Neuronal stem cell (in vitro differentiated cells): ENCODE data around the gene SORCS2.
A peak's percentile ranks its signal among the peaks of the same experiment; 100 is the strongest.

ENCODE experiments used
- DNase-seq: peaks from one replicate; pipeline ENCODE4 v3.0.0-alpha.2; 2013; ENCODE audit warnings: low spot score
- H2AFZ ChIP-seq: one replicate; pipeline ENCODE4 v1.6.1; 2013; ENCODE audit warnings: mild to moderate bottlenecking, low read length, inconsistent platforms
- H2AK5ac ChIP-seq: 2 replicates; pipeline ENCODE4 v1.6.1; 2013; ENCODE audit warnings: low read depth, mild to moderate bottlenecking, inconsistent platforms, low read length, moderate library complexity, mixed read lengths
- H2BK120ac ChIP-seq: 2 replicates; pipeline ENCODE4 v1.6.1; 2013; ENCODE audit warnings: low read depth, mild to moderate bottlenecking, inconsistent platforms, low read length, moderate library complexity, mixed read lengths
- H2BK12ac ChIP-seq: one replicate; pipeline ENCODE4 v1.6.1; 2013; ENCODE audit warnings: low read length, inconsistent platforms
- H2BK15ac ChIP-seq: 2 replicates; pipeline ENCODE4 v1.6.1; 2013; ENCODE audit warnings: mild to moderate bottlenecking, low read length, inconsistent platforms, mixed read lengths
- H2BK5ac ChIP-seq: one replicate; pipeline ENCODE4 v1.6.1; 2013; ENCODE audit warnings: inconsistent platforms, mild to moderate bottlenecking, low read length, moderate library complexity
- H3K14ac ChIP-seq: one replicate; pipeline ENCODE4 v1.6.1; 2013; ENCODE audit warnings: low read length, inconsistent platforms
- H3K18ac ChIP-seq: 2 replicates; pipeline ENCODE4 v1.6.1; 2013; ENCODE audit warnings: low read length, inconsistent platforms
- H3K23ac ChIP-seq: 2 replicates; pipeline ENCODE4 v1.6.1; 2013; ENCODE audit warnings: low read depth, mild to moderate bottlenecking, mixed read lengths, low read length, inconsistent platforms; ENCODE audit not compliant: poor library complexity
- H3K27ac ChIP-seq: replicated peaks from 3 replicates; pipeline ENCODE4 v1.5.1; 2013; ENCODE audit warnings: low read length, inconsistent platforms
- H3K27me3 ChIP-seq, 3 experiments: 2 replicates each; pipeline ENCODE4 v1.6.1; 2013; ENCODE audit warnings: low read length in 3 of 3, mild to moderate bottlenecking in 2 of 3, inconsistent platforms in 1 of 3, low read depth in 1 of 3, mixed read lengths in 1 of 3, moderate library complexity in 1 of 3; ENCODE audit not compliant: control insufficient read depth in 3 of 3, insufficient read depth in 3 of 3
- H3K36me3 ChIP-seq, 2 donors: replicated peaks in 1 of 2; 2 replicates each; pipeline ENCODE4 v1.6.1; 2013; ENCODE audit warnings: low read length in 2 of 2; ENCODE audit not compliant: control insufficient read depth in 2 of 2, insufficient read depth in 2 of 2
- H3K4ac ChIP-seq: 2 replicates; pipeline ENCODE4 v1.6.1; 2013; ENCODE audit warnings: inconsistent platforms, mild to moderate bottlenecking, low read length, moderate library complexity
- H3K4me1 ChIP-seq, 2 donors: 1 replicate in 1 of 2; 2 replicates in 1 of 2; pipeline ENCODE4 v1.6.1; 2013; ENCODE audit warnings: low read length in 2 of 2, low read depth in 1 of 2; ENCODE audit not compliant: control insufficient read depth in 2 of 2, insufficient read depth in 1 of 2
- H3K4me2 ChIP-seq: one replicate; pipeline ENCODE4 v1.6.1; 2013; ENCODE audit warnings: mild to moderate bottlenecking, low read length, inconsistent platforms; ENCODE audit not compliant: insufficient read depth, poor library complexity, severe bottlenecking
- H3K4me3 ChIP-seq, 2 donors: 2 replicates each; pipeline ENCODE4 v1.5.1; 2013; ENCODE audit warnings: low read length in 2 of 2, mild to moderate bottlenecking in 2 of 2, inconsistent platforms in 1 of 2, moderate library complexity in 1 of 2
- H3K79me1 ChIP-seq: one replicate; pipeline ENCODE4 v1.6.1; 2013; ENCODE audit warnings: low read depth, mild to moderate bottlenecking, inconsistent platforms, low read length, moderate library complexity
- H3K9ac ChIP-seq: one replicate; pipeline ENCODE4 v1.6.1; 2013; ENCODE audit warnings: mild to moderate bottlenecking, low read depth, low read length, inconsistent platforms; ENCODE audit not compliant: poor library complexity
- H3K9me3 ChIP-seq, 2 donors: replicated peaks in 1 of 2; 2 replicates each; pipeline versions ENCODE3 to v1.6.1; 2013; ENCODE audit warnings: low read length in 2 of 2, mild to moderate bottlenecking in 2 of 2, inconsistent platforms in 1 of 2, low read depth in 1 of 2, mixed read lengths in 1 of 2, moderate library complexity in 1 of 2; ENCODE audit not compliant: control insufficient read depth in 2 of 2, insufficient read depth in 1 of 2
- H4K8ac ChIP-seq: one replicate; pipeline ENCODE4 v1.6.1; 2013; ENCODE audit warnings: low read depth, mild to moderate bottlenecking, inconsistent platforms, low read length, moderate library complexity
- H4K91ac ChIP-seq: one replicate; pipeline ENCODE4 v1.6.1; 2013; ENCODE audit warnings: low read length, low read depth, mild to moderate bottlenecking, inconsistent platforms; ENCODE audit not compliant: poor library complexity
- WGBS, 2 donors: extraction: QIAGEN DNeasy Blood & Tissue Kit; methylation state at CpG; one replicate each; pipeline ENCODE4 v1.1.7; 2013; ENCODE audit warnings: missing lambda C conversion rate in 2 of 2, mixed read lengths in 1 of 2; ENCODE audit not compliant: insufficient read length in 2 of 2, insufficient replicate concordance in 1 of 2; ENCODE audit errors: extremely low coverage in 2 of 2; 5-methylcytosine and 5-hydroxymethylcytosine counted together

The SORCS2 gene

GRCh38 chr4:7783541-7783940, 591.2 kb downstream of the SORCS2 start:
- Histone ChIP-seq H3K79me1 (no peaks in the 10 kb centered on the region), H4K91ac (no peak overlapping the region), H4K8ac (no peak overlapping the region), H2BK120ac (no peak overlapping the region), H2AFZ (no peak overlapping the region), H3K23ac (no peak overlapping the region), H3K4ac (no peak overlapping the region), H3K4me2 (no peak overlapping the region), H3K9me3 (no peaks in the 10 kb centered on the region), H3K4me3 (no peak overlapping the region), H3K27me3 (no peaks in the 10 kb centered on the region), H3K36me3 (peaks cover 2% of the 10 kb centered on the region in 2 donors), H3K4me1 (peaks cover 8 to 13% of the 10 kb centered on the region in 2 donors), H3K14ac (no peak overlapping the region), H2BK5ac (no peak overlapping the region), H3K27ac (no peak overlapping the region), H2BK15ac (no peak overlapping the region), H3K18ac (no peak overlapping the region), H2AK5ac (no peak overlapping the region), H2BK12ac (no peak overlapping the region), H3K9ac (no peak overlapping the region)
- WGBS, 2 donors, result no CpG with 5 or more reads among the region's 8 CpGs
- DNase-seq, result no peak

- DNase-seq, result no peak
- H3K27ac ChIP-seq, result no peak overlapping the region
- no CpG with 5 or more reads among the region's 14 CpGs for WGBS, 2 donors
Measured at GRCh38 chr4:7784131-7784870, 592.0 kb downstream of the SORCS2 start.

GRCh38 chr4:7785017-7785416, 592.7 kb downstream of the SORCS2 start:
- H3K18ac ChIP-seq, result no peak overlapping the region
- H2BK12ac ChIP-seq, result no peak overlapping the region
- no peak overlapping the region for H2BK120ac ChIP-seq
- H3K4ac ChIP-seq, result no peak overlapping the region
- no peaks in the 10 kb centered on the region for H3K9me3 ChIP-seq
- H3K27me3 ChIP-seq, result no peaks in the 10 kb centered on the region
- DNase-seq, result no peak
- no peak overlapping the region for H3K4me2 ChIP-seq
- H4K91ac ChIP-seq, result no peak overlapping the region
- H3K9ac ChIP-seq, result no peak overlapping the region
- no peak overlapping the region for H3K4me3 ChIP-seq
- peaks cover 5 to 9% of the 10 kb centered on the region in 2 donors for H3K4me1 ChIP-seq
- H2BK5ac ChIP-seq, result no peak overlapping the region
- peaks cover 1 to 2% of the 10 kb centered on the region in 2 donors for H3K36me3 ChIP-seq
- no peak overlapping the region for H2AFZ ChIP-seq
- WGBS, 2 donors, result no CpG with 5 or more reads among the region's 11 CpGs
- H3K79me1 ChIP-seq, result no peaks in the 10 kb centered on the region
- no peak overlapping the region for H3K27ac ChIP-seq
- no peak overlapping the region for H3K14ac ChIP-seq
- no peak overlapping the region for H3K23ac ChIP-seq
- no peak overlapping the region for H4K8ac ChIP-seq
- H2BK15ac ChIP-seq, result no peak overlapping the region
- no peak overlapping the region for H2AK5ac ChIP-seq

More at GRCh38 chr4:7784131-7784870, 592.0 kb downstream of the SORCS2 start:
- Histone ChIP-seq H3K14ac (no peak overlapping the region), H3K23ac (peak overlapping the region; percentile 14), H3K4me3 (no peak overlapping the region), H3K18ac (peak overlapping the region; percentile 44), H3K36me3 (peaks cover 1 to 2% of the 10 kb centered on the region in 2 donors), H3K27me3 (no peaks in the 10 kb centered on the region), H2AK5ac (no peak overlapping the region), H2BK5ac (peak overlapping the region; percentile 57), H2BK12ac (no peak overlapping the region), H2BK120ac (no peak overlapping the region), H3K4ac (no peak overlapping the region), H3K4me1 (peaks cover 9 to 15% of the 10 kb centered on the region in 2 donors), H4K91ac (no peak overlapping the region), H2AFZ (no peak overlapping the region), H3K4me2 (no peak overlapping the region), H3K9ac (peak overlapping the region; percentile 27), H4K8ac (no peak overlapping the region), H2BK15ac (no peak overlapping the region), H3K79me1 (no peaks in the 10 kb centered on the region), H3K9me3 (no peaks in the 10 kb centered on the region)

GRCh38 chr4:7786040-7786439, 593.7 kb downstream of the SORCS2 start:
- Histone ChIP-seq H4K8ac (no peak overlapping the region), H2AK5ac (no peak overlapping the region), H3K18ac (no peak overlapping the region), H3K23ac (no peak overlapping the region), H3K4me2 (no peak overlapping the region), H3K27ac (no peak overlapping the region), H4K91ac (no peak overlapping the region), H3K9ac (no peak overlapping the region), H3K14ac (no peak overlapping the region), H3K36me3 (peaks cover 1 to 2% of the 10 kb centered on the region in 2 donors), H3K4me1 (peaks cover 5 to 9% of the 10 kb centered on the region in 2 donors), H3K79me1 (no peaks in the 10 kb centered on the region), H2BK5ac (no peak overlapping the region), H3K4me3 (no peak overlapping the region), H3K9me3 (no peaks in the 10 kb centered on the region), H3K27me3 (no peaks in the 10 kb centered on the region), H2BK15ac (no peak overlapping the region), H2AFZ (no peak overlapping the region), H3K4ac (no peak overlapping the region), H2BK120ac (no peak overlapping the region), H2BK12ac (no peak overlapping the region)
- no CpG with 5 or more reads among the region's 10 CpGs for WGBS, 2 donors
- no peak for DNase-seq
